NCI-H2227 treated with DMSO at 0.1 percent for 48 hours (cell line): Measurements from ENCODE around the gene TOM1L1.
"Not testable (repeated sequence)": the region's sequence is repeated elsewhere in the genome, so short reads cannot be mapped to it uniquely, and the experiment has no call there.

Experiments
- DNase-seq: peaks from one replicate; lab custom pipeline; 2025; lab: John Stamatoyannopoulos, UW

TOM1L1 gene, protein sequence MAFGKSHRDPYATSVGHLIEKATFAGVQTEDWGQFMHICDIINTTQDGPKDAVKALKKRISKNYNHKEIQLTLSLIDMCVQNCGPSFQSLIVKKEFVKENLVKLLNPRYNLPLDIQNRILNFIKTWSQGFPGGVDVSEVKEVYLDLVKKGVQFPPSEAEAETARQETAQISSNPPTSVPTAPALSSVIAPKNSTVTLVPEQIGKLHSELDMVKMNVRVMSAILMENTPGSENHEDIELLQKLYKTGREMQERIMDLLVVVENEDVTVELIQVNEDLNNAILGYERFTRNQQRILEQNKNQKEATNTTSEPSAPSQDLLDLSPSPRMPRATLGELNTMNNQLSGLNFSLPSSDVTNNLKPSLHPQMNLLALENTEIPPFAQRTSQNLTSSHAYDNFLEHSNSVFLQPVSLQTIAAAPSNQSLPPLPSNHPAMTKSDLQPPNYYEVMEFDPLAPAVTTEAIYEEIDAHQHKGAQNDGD

DNA sequence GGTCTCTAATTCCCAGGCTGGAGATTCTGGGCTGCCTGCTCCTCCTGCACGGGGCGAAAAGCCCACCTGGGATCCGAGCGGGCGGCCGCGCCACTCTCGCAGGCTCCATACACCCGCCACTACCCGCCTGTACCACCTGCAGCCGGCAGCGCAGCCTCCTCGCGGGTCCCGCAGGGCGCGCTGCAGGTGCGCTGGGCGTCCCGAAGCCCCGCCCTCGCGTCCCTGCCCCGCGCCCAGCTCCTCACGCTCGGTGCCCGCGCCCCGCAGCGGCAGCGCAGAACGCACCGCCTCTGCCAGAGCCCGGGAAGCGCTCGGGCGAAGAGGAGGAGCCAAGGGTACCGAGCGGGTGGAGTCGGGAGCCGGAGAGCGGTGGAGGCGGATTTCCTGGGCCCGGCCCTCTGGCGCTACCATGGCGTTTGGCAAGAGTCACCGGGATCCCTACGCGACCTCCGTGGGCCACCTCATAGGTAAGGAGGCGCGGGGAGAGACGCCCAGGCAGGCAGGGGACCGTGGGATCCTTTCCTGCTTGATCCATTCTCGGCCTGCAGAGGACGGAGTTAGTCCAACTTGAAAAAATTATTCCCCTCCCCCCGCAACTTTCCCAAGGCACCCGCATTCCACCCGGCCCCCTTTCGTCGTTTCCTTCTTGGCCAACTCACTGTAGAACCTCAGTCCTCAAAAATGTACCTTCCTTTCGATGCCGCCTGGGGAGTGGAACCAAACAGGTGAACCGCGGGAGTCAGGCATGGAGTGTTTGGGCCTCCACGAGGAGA, at the start of gene TOM1L1:
Gene TOM1L1 (plus strand): TSS at position 396 of the 773 bp plus-strand sequence. CDS start 14 bp downstream, at position 410.
- DNase-seq = peak; percentile 75

GRCh38 chr17:54859187-54859586, 41.5 kb upstream of the TOM1L1 start:
- no peak for DNase-seq

DNA sequence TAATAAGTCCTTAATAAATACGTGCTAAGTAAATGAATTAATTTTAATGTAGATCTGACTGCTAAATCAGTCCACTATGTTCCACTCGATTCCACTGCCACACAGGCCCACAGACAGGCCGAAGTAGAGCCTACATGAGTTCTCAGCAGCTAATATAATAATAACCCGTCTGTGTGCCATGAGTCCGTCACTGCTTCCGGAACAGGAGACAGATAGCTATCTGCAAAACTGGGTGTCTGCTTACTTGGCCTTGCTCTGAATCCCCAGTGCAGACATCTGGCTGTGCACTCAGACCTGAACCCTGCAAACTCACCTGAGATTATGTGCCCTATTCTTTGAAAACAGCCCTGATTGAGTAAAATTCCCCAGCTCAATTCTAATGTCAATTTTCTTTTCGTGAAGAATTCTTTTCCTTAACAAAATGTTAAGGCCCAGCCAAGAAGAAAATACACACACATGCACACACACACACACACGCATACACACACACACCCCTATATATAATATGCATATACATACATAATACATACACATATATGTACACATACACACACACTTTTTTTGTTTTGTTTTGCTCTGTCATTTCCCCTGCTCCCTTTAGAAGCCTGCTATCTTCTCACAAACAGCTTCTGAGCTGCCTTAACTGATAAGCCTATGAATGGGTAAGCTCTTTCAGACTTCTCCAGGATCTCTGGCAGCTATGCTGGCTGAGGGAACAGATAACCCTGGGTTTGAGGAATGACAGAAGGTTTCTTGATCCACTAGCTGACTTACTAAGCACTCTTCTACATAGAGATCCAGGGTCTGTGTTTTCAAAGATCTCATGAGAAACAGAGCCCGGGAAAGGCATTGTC, 39.8 kb upstream of the TOM1L1 start:
- no peak for DNase-seq

DNA sequence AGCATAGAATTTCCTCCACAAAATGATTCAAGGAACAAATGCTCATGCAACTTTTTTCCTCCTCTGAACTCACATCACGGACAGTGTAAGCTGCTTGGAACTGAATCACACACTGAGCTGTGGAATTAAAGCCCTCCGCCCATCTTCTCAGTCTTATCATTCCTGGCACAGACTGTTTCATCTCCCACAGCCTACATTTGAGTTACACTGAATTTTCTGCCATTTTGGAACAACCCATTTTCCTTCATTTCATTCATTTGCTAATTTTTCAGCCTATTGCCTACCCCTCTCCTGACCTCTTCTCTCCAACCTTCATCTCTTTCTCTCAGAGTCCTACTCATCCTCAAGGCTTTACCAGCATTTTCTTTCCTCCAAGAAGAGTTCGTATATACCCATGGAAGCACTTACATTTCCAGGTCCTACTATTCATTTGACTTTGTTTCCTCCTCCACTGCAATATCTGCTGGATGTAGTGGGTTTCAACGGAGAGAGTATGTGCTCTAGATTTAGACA, 39.1 kb upstream of the TOM1L1 start:
- no peak for DNase-seq

DNA sequence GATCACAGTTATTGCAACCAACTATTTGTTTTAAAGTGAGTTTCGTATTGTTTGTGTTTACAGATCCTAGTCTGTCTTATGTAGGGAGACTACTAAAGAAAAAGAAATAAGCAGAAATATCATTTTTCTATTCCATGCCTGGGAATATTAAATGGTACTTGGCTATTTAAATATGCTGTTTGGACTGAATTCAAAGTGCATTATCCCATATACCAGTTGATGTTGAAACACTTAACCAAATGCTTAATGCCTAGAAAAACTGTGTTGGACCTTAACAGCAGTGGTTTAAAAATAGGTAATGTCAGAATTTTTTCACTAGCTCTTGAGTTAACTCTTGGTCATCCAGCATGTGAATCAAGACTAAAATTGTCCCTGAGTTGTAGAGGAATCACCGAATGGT, 37.5 kb upstream of the TOM1L1 start:
- no peak for DNase-seq

GRCh38 chr17:54864070-54864469, 36.6 kb upstream of the TOM1L1 start:
- no peak for DNase-seq

- DNase-seq = no peak
Observed at GRCh38 chr17:54864636-54865356, 35.9 kb upstream of the TOM1L1 start.

DNA sequence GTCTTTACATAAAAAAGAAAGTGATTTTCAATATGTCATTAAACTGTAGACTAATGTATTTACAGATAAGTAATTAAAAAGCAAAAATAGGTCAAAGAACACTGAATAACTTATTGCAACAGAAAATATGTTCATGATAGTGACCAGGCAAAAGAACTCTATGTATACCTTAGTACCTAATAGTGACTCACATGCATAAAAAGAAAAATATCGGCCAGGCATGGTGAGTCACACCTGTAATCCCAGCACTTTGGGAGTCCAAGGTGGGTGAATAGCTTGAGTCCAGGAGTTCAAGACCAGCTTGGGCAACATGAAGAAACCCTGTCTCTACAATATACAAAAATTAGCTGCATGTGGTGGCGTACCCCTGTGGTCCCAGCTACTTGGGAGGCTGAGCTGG, 33.0 kb upstream of the TOM1L1 start:
- no peak for DNase-seq

DNA sequence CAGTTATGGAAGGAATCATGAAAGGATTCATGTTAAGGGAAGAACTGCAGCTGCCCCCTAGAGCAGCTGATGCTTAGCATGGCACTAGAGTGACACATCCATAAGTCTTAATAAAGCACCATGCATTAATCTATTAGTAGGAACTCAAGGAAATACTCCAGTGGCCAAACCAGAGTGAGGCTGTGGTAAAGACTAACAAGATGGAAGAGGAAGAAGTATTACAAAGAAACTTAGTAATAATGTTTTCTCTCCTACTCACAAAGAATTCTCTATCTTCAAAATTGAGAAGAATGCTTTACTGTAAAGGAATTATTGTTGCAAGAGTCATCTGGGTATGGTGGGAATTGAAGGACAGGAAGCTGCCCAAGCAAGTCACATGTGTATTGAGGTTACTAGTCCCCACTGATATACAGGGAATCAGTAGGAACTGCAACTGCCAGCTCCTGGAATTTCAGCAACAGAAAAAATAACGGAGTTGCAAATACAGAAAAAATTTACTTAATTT, 29.9 kb upstream of the TOM1L1 start:
- DNase-seq = no peak

DNA sequence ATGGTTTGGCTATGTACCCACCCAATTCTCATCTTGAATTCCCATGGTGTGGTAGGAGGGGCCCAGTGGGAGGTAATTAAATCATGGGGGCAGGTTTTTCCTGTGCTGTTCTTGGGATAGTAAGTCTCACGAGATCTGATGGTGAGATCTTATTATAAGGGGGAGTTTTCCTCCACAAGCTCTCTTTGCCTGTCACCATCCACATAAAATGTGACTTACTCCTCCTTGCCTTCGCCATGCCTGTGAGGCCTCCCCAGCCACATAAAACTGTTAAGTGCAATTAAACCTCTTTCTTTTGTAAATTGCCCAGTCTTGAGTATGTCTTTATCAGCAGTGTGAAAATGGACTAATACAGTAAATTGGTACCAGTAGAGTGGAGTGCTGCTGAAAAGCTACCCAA, 24.7 kb upstream of the TOM1L1 start:
- DNase-seq = not testable (repeated sequence)

GRCh38 chr17:54876656-54877195, 23.9 kb upstream of the TOM1L1 start:
- DNase-seq = no peak

DNA sequence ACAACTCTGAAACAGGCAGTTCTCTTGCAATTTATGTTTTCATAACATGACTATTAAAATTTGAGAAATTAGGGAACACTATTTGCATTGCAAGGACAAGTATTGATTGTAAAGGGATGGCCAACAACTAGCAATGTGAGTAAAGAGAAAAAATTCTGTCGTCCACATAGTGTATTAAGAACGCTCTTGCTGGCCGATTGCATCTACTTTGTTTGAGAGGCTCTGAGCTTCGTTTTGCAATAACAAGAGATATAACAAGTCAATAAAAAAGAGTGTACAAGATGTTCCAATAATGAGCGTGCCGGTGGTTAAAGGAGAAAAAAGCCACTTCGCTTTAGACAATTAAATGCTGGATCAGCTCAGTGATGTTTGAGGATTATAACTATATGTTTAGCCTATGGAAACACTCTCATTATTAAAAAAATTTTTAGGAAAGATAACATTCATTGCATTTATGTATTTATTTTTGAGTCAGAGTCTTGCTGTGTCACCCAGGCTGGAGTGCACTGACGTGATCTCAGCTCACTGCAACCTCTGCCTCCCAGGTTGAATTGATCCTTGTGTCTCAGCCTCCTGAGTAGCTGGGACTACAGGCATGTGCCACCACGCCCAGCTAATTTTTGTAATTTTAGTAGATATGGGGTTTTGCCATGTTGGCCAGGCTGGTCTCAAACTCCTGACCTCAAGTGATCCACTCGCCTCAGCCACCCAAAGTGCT, 19.2 kb upstream of the TOM1L1 start:
- no peak for DNase-seq

DNA sequence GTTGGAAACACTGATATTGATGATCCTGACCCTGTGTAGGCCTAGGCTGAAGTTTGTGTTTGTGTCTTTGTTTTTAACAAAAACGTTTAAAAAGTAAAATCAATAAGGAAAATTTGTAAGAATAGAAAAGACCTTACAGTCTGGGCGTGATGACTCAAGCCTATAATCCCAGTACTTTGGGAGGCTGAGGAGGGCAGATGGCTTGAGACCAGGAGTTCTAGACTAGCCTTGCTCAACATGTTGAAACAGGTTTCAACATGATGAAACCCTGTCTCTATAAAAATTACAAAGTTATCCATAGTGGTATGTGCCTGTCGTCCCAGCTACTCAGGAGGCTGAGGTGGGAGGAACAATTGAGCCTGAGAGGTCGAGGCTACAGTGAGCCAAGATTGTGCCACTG, 18.3 kb upstream of the TOM1L1 start:
- DNase-seq = no peak

- DNase-seq = no peak
Observed at GRCh38 chr17:54882950-54883349, 17.7 kb upstream of the TOM1L1 start.

GRCh38 chr17:54883939-54884338, 16.7 kb upstream of the TOM1L1 start:
- DNase-seq = no peak

DNA sequence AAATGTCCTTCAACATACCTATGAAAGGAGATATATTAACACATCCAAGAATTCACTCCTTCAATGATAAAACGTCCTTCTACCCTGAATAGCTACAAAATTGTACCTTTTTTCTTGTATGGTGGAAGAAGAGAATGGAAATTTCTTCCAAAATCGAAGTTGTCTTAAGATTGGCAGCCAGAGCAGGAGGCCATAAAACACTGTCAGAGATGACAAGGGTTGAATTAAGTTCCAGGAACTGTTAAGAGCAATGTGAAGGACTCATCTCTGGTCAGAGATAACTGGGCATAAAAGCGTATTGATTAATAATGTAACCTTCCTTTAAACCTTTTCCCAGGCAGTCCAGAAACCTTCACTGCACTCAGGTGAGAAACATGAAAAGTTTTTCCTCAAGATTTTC, 12.9 kb upstream of the TOM1L1 start:
- DNase-seq = no peak

DNA sequence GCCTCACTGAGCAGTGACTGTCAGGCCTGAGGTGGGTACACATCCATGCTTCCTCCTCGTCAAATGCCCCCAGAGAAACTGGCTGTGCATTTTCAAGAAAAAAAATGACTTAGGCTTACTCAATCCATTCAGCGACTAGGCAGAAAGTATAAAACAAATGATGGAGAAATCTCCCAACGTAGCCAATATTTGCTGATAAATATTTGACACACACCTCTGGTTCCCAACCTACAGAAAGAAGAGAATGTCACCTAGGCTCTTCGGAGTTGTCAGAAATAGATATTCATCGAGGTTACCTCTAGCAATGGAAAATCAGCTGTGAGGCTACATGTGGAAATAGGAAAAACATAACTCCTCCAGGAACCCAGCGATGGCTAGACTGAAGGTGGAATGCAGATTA, 12.4 kb upstream of the TOM1L1 start:
- no peak for DNase-seq

- DNase-seq = no peak
Observed at GRCh38 chr17:54888981-54889380, 11.7 kb upstream of the TOM1L1 start.

GRCh38 chr17:54891176-54891821, 9.4 kb upstream of the TOM1L1 start:
- peak; percentile 49 for DNase-seq

DNA sequence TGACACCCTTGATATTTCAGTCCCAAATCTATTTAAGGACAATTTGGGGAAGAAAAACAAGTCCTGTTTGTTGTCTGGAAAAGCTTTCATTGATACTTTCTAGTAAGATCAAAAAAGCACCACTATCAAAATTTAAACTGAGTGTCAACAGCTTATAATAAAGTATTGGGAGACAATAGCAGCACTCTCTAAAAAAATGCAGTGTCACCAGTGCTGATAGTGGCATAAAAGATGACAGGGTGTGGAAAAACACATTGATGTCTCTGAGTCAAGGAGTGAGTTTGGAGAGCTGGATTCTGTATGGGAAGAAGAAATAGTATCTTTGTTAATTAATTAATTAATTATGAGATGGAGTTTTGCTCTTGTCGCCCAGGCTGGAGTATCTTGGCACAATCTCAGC, 8.3 kb upstream of the TOM1L1 start:
- no peak for DNase-seq
